H1 (cell line): ENCODE results near the gene LINC01488. TPM values are rescaled to one million over a fixed set of nuclear protein-coding genes. Genes with fewer than 3 reads are reported as not detected.

Experiments
- CTCF ChIA-PET: fragments of 300-600 bp; sonication (Branson Sonifier 250); formaldehyde crosslinking; loops from one replicate; lab custom pipeline; 2021; ENCODE audit not compliant: partially characterized antibody; lab: Charles Lee
- POLR2A ChIA-PET: fragments of 300-600 bp; sonication (Branson Sonifier 250); formaldehyde crosslinking; loops from one replicate; lab custom pipeline; 2021; ENCODE audit warnings: inconsistent platforms; ENCODE audit not compliant: partially characterized antibody; lab: Charles Lee
- DNase-seq, 2 experiments: peaks; one replicate each; pipeline versions ENCODE4 v3.0.0 to v3.0.0-alpha.2; 2010 to 2022; ENCODE audit warnings: low spot score in 2 of 2, low read depth in 1 of 2, mixed read lengths in 1 of 2
- FAIRE-seq: peaks from 2 replicates; lab custom pipeline; 2011; peaks lifted over from hg19 to GRCh38; lab: Jason Lieb, UNC
- H2AFZ ChIP-seq: 2 replicates; pipeline ENCODE4 v1.8.1; 2012; ENCODE audit warnings: low read length, inconsistent platforms
- H2AK5ac ChIP-seq: 2 replicates; pipeline ENCODE4 v1.6.1; 2013; ENCODE audit warnings: low read depth, low read length
- H2BK120ac ChIP-seq: replicated peaks from 2 replicates; pipeline ENCODE3; 2013; ENCODE audit warnings: low read depth, low read length, inconsistent platforms
- H2BK12ac ChIP-seq: 2 replicates; pipeline ENCODE4 v1.6.1; 2013; ENCODE audit warnings: low read depth, low read length
- H2BK15ac ChIP-seq: 2 replicates; pipeline ENCODE4 v1.6.1; 2013; ENCODE audit warnings: low read length
- H2BK20ac ChIP-seq: 2 replicates; pipeline ENCODE4 v1.6.1; 2013; ENCODE audit warnings: low read length
- H2BK5ac ChIP-seq: 2 replicates; pipeline ENCODE4 v1.6.1; 2013; ENCODE audit warnings: low read depth, low read length
- H3K14ac ChIP-seq: 2 replicates; pipeline ENCODE4 v1.6.1; 2013; ENCODE audit warnings: inconsistent platforms; ENCODE audit not compliant: insufficient read length
- H3K18ac ChIP-seq: 2 replicates; pipeline ENCODE4 v1.6.1; 2013; ENCODE audit warnings: low read length; ENCODE audit errors: extremely low read depth
- H3K23ac ChIP-seq: 2 replicates; pipeline ENCODE4 v1.6.1; 2013; ENCODE audit warnings: inconsistent platforms; ENCODE audit not compliant: insufficient read length
- H3K23me2 ChIP-seq: 2 replicates; pipeline ENCODE4 v1.6.1; 2013; ENCODE audit warnings: low read depth, low read length
- H3K27ac ChIP-seq: 2 replicates; pipeline ENCODE4 v1.6.1; 2011; ENCODE audit warnings: low read depth, low read length, inconsistent platforms
- H3K27me3 ChIP-seq, 4 experiments: replicated peaks in 1 of 4; 1 replicate in 1 of 4; 2 replicates in 3 of 4; pipeline versions ENCODE4 v1.6.1 to v1.8.1; 2011 to 2013; ENCODE audit warnings: low read length in 3 of 4, mild to moderate bottlenecking in 3 of 4, inconsistent platforms in 2 of 4, mixed read lengths in 2 of 4, moderate library complexity in 1 of 4; ENCODE audit not compliant: control insufficient read depth in 3 of 4, insufficient read depth in 3 of 4; ENCODE audit errors: extremely low read depth in 1 of 4
- H3K36me3 ChIP-seq, 4 experiments: 2 replicates each; pipeline versions ENCODE4 v1.6.1 to v1.8.1; 2011 to 2013; ENCODE audit warnings: mild to moderate bottlenecking in 4 of 4, low read length in 3 of 4, moderate library complexity in 2 of 4, control low read depth in 1 of 4, inconsistent platforms in 1 of 4; ENCODE audit not compliant: insufficient read depth in 4 of 4, control insufficient read depth in 2 of 4
- H3K4ac ChIP-seq: replicated peaks from 2 replicates; pipeline ENCODE3; 2013; ENCODE audit warnings: low read length, low read depth, mixed read lengths, inconsistent platforms; ENCODE audit not compliant: insufficient read length
- H3K4me1 ChIP-seq, 4 experiments: replicated peaks in 1 of 4; 1 replicate in 1 of 4; 2 replicates in 3 of 4; pipeline versions ENCODE4 v1.6.1 to v1.8.1; 2011 to 2013; ENCODE audit warnings: low read length in 3 of 4, inconsistent platforms in 2 of 4, mixed read lengths in 1 of 4; ENCODE audit not compliant: insufficient read depth in 4 of 4, control insufficient read depth in 3 of 4
- H3K4me2 ChIP-seq, 2 experiments: 2 replicates each; pipeline versions ENCODE4 v1.6.1 to v1.8.1; 2011 to 2013; ENCODE audit warnings: low read depth in 2 of 2, low read length in 2 of 2, control low read depth in 1 of 2, inconsistent platforms in 1 of 2, mild to moderate bottlenecking in 1 of 2; ENCODE audit not compliant: insufficient read depth in 1 of 2
- H3K4me3 ChIP-seq, 4 experiments: fragments of 200-600, 300-600 bp in 1 of 4; sonication (generic), shearing (Covaris generic), sonication (Bioruptor Twin) in 1 of 4; 2 replicates each; pipeline versions ENCODE4 v1.5.1 to v1.8.1; 2011 to 2016; ENCODE audit warnings: low read length in 4 of 4, low read depth in 3 of 4, control low read depth in 2 of 4, inconsistent platforms in 2 of 4, mild to moderate bottlenecking in 2 of 4, mixed read lengths in 1 of 4, moderate library complexity in 1 of 4; ENCODE audit not compliant: insufficient read depth in 2 of 4; ENCODE audit errors: extremely low read depth in 1 of 4
- H3K56ac ChIP-seq: replicated peaks from 2 replicates; pipeline ENCODE3; 2013; ENCODE audit warnings: low read depth, mild to moderate bottlenecking, mixed read lengths, low read length, inconsistent platforms; ENCODE audit not compliant: insufficient read length
- H3K79me1 ChIP-seq: 2 replicates; pipeline ENCODE4 v1.6.1; 2013; ENCODE audit warnings: low read depth, low read length, control low read depth
- H3K79me2 ChIP-seq, 2 experiments: 2 replicates each; pipeline versions ENCODE4 v1.6.1 to v1.8.1; 2012 to 2013; ENCODE audit warnings: low read length in 2 of 2, mild to moderate bottlenecking in 2 of 2, inconsistent platforms in 1 of 2; ENCODE audit not compliant: insufficient read depth in 2 of 2, control insufficient read depth in 1 of 2
- H3K9ac ChIP-seq, 4 experiments: replicated peaks in 1 of 4; 1 replicate in 1 of 4; 2 replicates in 3 of 4; pipeline versions ENCODE4 v1.6.1 to v1.8.1; 2011 to 2013; ENCODE audit warnings: low read depth in 3 of 4, low read length in 3 of 4, control low read depth in 2 of 4, mild to moderate bottlenecking in 2 of 4, moderate library complexity in 2 of 4, inconsistent platforms in 1 of 4; ENCODE audit errors: extremely low read depth in 1 of 4
- H3K9me3 ChIP-seq, 2 experiments: 2 replicates each; pipeline versions ENCODE4 v1.6.1 to v1.8.1; 2012 to 2013; ENCODE audit warnings: mild to moderate bottlenecking in 2 of 2, moderate library complexity in 2 of 2, control low read depth in 1 of 2, inconsistent platforms in 1 of 2, low read depth in 1 of 2, low read length in 1 of 2, mixed read lengths in 1 of 2; ENCODE audit not compliant: insufficient read depth in 2 of 2
- H4K20me1 ChIP-seq, 2 experiments: replicated peaks in 1 of 2; 2 replicates each; pipeline versions ENCODE3 to v1.8.1; 2011 to 2013; ENCODE audit warnings: inconsistent platforms in 2 of 2, low read length in 2 of 2, mild to moderate bottlenecking in 1 of 2; ENCODE audit not compliant: insufficient read depth in 2 of 2, control insufficient read depth in 1 of 2
- H4K5ac ChIP-seq: 2 replicates; pipeline ENCODE4 v1.6.1; 2013; ENCODE audit warnings: low read length, low read depth, mixed read lengths, inconsistent platforms; ENCODE audit not compliant: insufficient read length
- H4K8ac ChIP-seq: 2 replicates; pipeline ENCODE4 v1.8.0; 2013; ENCODE audit warnings: mild to moderate bottlenecking, moderate library complexity, low read length, inconsistent platforms; ENCODE audit not compliant: insufficient read depth; ENCODE audit errors: extremely low read depth
- H4K91ac ChIP-seq: replicated peaks from 2 replicates; pipeline ENCODE3; 2013; ENCODE audit warnings: low read length, mixed read lengths, inconsistent platforms; ENCODE audit not compliant: insufficient read length
- ASH2L ChIP-seq: fragments of 200-600, 300-600 bp; sonication (generic); IDR thresholded peaks from one replicate; pipeline ENCODE4 v1.7.1; 2017; ENCODE audit warnings: low read length
- FOSL1 ChIP-seq: IDR thresholded peaks from 2 replicates; pipeline ENCODE4 v1.6.1; 2011; ENCODE audit warnings: mild to moderate bottlenecking, low read depth, low read length, moderate library complexity; ENCODE audit not compliant: insufficient read depth
- RNF2 ChIP-seq: fragments of 200-900, 300-1000 bp; sonication (generic); IDR thresholded peaks from 2 replicates; pipeline ENCODE4 v1.7.1; 2016; ENCODE audit warnings: borderline replicate concordance, low read depth, mild to moderate bottlenecking, antibody characterized with exemption, low read length; ENCODE audit not compliant: poor library complexity, severe bottlenecking; ENCODE audit errors: missing control alignments
- SIX5 ChIP-seq: IDR thresholded peaks from 2 replicates; pipeline ENCODE4 v1.6.1; 2011; ENCODE audit warnings: mild to moderate bottlenecking, low read depth, low read length
- SP2 ChIP-seq: IDR thresholded peaks from 2 replicates; pipeline ENCODE4 v1.6.1; 2012; ENCODE audit warnings: mild to moderate bottlenecking, low read length, inconsistent platforms
- SRF ChIP-seq: IDR thresholded peaks from 2 replicates; pipeline ENCODE4 v1.6.1; 2011; ENCODE audit warnings: mild to moderate bottlenecking, low read depth, low read length, moderate library complexity
- polyA plus RNA-seq, 7 experiments: library from polyadenylated mRNA; depleted of rRNA in 3 of 7; stranded (reverse) in 5 of 7; unstranded in 2 of 7; fragments of >200 nt in 5 of 7; fragments of 200-250 nt in 2 of 7; gene quantifications; 1 replicate in 5 of 7; 2 replicates in 1 of 7; 4 replicates in 1 of 7; pipeline versions ENCODE4 v1.2.1 to v1.2.3, GENCODE V29; 2011 to 2013; ENCODE audit warnings: missing spikeins in 2 of 7, mixed read lengths in 2 of 7
- total RNA-seq: library from RNA; stranded (reverse); fragmentation: NEBNext Ultra II Directional; extraction: Animal tissue kit (Norgen Biotek cat#: 25700); gene quantifications from 2 replicates; pipeline ENCODE4 v1.2.1, GENCODE V29; 2021

Gene LINC01488
- total and polyA plus RNA-seq, 2 of the 8 experiments (the other 6 are each of a cell fraction or from before 2014, with no cell fraction given): not detected

DNA sequence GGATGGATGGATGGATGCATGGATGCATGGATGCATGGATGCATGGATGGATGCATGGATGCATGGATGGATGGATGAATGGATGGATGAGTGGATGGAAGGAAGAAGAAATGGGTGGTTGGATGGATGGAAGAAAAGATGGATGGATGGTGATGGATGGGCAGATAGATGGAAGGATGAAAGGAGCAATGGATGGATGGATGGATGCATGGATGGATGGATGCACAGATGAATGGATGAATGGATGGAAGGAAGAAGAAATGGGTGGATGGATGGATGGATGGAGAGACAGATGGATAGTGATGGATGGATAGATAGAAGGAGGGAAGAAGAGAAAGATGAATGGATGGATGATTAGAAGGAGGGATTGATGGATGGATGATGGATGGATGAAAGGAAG is 30.2 kb upstream of the LINC01488 start:
- DNase-seq (no peak), FAIRE-seq (no peak)
- Histone ChIP-seq H4K20me1 (peaks cover 0 to 1% of the 10 kb centered on the region in 2 experiments), H2AFZ (no peak overlapping the region), H3K27ac (no peak overlapping the region), H2BK20ac (no peak overlapping the region), H2BK120ac (no peak overlapping the region), H2BK15ac (no peak overlapping the region), H3K4me3 (no peak overlapping the region), H3K9me3 (no peaks in the 10 kb centered on the region), H3K9ac (no peak overlapping the region), H3K56ac (no peak overlapping the region), H3K14ac (no peak overlapping the region), H3K36me3 (no peaks in the 10 kb centered on the region), H3K4me2 (no peak overlapping the region), H4K8ac (no peak overlapping the region), H2BK12ac (no peak overlapping the region), H4K5ac (no peak overlapping the region), H3K4me1 (peaks cover 0 to 2% (median 0%) of the 10 kb centered on the region in 4 experiments; a peak in 1 of 7 replicates), H3K79me2 (no peaks in the 10 kb centered on the region), H3K4ac (no peak overlapping the region), H3K27me3 (no peaks in the 10 kb centered on the region), H3K23me2 (peaks cover 2% of the 10 kb centered on the region; the same call in 1 of the 2 replicates), H3K23ac (no peak overlapping the region), H3K18ac (no peak overlapping the region), H3K79me1 (no peaks in the 10 kb centered on the region), H2AK5ac (peak overlapping the region; percentile 39; the same call in 1 of the 2 replicates), H2BK5ac (no peak overlapping the region), H4K91ac (no peak overlapping the region)
- TF ChIP-seq RNF2: no peak
- TF ChIP-seq ASH2L: no peak
- TF ChIP-seq SP2: no peak
- no peak for TF ChIP-seq SRF
- no peak for TF ChIP-seq FOSL1
- TF ChIP-seq SIX5: no peak
- CTCF ChIA-PET: no interaction called here
- POLR2A ChIA-PET: no interaction called here
